Glutamatergic neuron (in vitro differentiated cells): ENCODE data around the gene PSEN2. TPM values are rescaled to one million over a fixed set of nuclear protein-coding genes. Genes with fewer than 3 reads are reported as not detected.

Source experiments
- DNase-seq: peaks from one replicate; pipeline ENCODE4 v3.0.0; 2022
- H3K27ac Mint-ChIP-seq: one replicate; pipeline ENCODE4 v1.8.0; 2020; ENCODE audit warnings: mild to moderate bottlenecking, mixed read lengths, inconsistent platforms; ENCODE audit not compliant: unreplicated experiment
- H3K27me3 Mint-ChIP-seq: one replicate; pipeline ENCODE4 v1.8.0; 2020; ENCODE audit warnings: mild to moderate bottlenecking, moderate library complexity, mixed read lengths, inconsistent platforms; ENCODE audit not compliant: unreplicated experiment
- H3K36me3 Mint-ChIP-seq: one replicate; pipeline ENCODE4 v1.8.0; 2020; ENCODE audit warnings: mild to moderate bottlenecking, mixed read lengths, inconsistent platforms; ENCODE audit not compliant: unreplicated experiment
- H3K4me1 Mint-ChIP-seq: one replicate; pipeline ENCODE4 v1.8.0; 2020; ENCODE audit warnings: mild to moderate bottlenecking, low read depth, mixed read lengths, inconsistent platforms; ENCODE audit not compliant: unreplicated experiment
- H3K4me3 Mint-ChIP-seq: one replicate; pipeline ENCODE4 v1.8.0; 2020; ENCODE audit warnings: mild to moderate bottlenecking, mixed read lengths, inconsistent platforms; ENCODE audit not compliant: unreplicated experiment
- H3K9me3 Mint-ChIP-seq: one replicate; pipeline ENCODE4 v1.8.0; 2020; ENCODE audit warnings: mild to moderate bottlenecking, moderate library complexity, mixed read lengths, inconsistent platforms; ENCODE audit not compliant: unreplicated experiment
- total RNA-seq: library from RNA; stranded (reverse); fragmentation: NEBNext Ultra II Directional; extraction: Animal tissue kit (Norgen Biotek cat#: 25700); gene quantifications from one replicate; pipeline ENCODE4 v1.2.1, GENCODE V29; 2021; ENCODE audit not compliant: unreplicated experiment
- TF ChIP-seq, protein P1 (sequence below): fragments of 200-600 bp; sonication (generic); IDR thresholded peaks from one replicate; pipeline ENCODE4 v1.5.0; 2021; ENCODE audit not compliant: partially characterized antibody, unreplicated experiment

The PSEN2 gene
- total RNA-seq, 1 donor from 2014 or later: 22.2 TPM

DNA sequence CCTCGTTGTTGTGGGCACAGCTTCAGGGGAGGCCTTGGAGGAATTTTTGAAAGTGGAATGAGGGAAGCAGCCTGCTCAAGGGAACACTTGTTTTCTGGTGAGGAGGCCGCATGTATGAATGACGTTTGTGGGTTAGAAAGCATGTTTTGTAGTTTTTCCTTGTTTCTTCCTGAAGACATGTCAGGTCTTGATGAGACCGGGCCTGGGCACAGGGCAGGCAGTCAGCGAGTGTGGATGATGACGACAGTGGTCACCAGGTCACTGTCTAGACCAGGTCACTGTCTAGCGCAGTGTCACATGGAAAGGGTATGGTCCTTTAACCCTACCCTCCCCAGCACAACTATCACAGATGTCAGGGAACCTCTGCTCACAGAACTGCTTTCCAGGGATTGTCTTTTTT is 7.3 kb downstream of the PSEN2 start:
- TF ChIP-seq, protein P1, sequence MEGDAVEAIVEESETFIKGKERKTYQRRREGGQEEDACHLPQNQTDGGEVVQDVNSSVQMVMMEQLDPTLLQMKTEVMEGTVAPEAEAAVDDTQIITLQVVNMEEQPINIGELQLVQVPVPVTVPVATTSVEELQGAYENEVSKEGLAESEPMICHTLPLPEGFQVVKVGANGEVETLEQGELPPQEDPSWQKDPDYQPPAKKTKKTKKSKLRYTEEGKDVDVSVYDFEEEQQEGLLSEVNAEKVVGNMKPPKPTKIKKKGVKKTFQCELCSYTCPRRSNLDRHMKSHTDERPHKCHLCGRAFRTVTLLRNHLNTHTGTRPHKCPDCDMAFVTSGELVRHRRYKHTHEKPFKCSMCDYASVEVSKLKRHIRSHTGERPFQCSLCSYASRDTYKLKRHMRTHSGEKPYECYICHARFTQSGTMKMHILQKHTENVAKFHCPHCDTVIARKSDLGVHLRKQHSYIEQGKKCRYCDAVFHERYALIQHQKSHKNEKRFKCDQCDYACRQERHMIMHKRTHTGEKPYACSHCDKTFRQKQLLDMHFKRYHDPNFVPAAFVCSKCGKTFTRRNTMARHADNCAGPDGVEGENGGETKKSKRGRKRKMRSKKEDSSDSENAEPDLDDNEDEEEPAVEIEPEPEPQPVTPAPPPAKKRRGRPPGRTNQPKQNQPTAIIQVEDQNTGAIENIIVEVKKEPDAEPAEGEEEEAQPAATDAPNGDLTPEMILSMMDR: no peak
- H3K36me3 Mint-ChIP-seq: peaks cover 12% of the 10 kb centered on the region
- peaks cover 11% of the 10 kb centered on the region for H3K27me3 Mint-ChIP-seq
- H3K4me1 Mint-ChIP-seq: peaks cover 35% of the 10 kb centered on the region
- no peak overlapping the region for H3K4me3 Mint-ChIP-seq
- no peak overlapping the region for H3K27ac Mint-ChIP-seq
- no peak for DNase-seq
- H3K9me3 Mint-ChIP-seq: peaks cover 7% of the 10 kb centered on the region

DNA sequence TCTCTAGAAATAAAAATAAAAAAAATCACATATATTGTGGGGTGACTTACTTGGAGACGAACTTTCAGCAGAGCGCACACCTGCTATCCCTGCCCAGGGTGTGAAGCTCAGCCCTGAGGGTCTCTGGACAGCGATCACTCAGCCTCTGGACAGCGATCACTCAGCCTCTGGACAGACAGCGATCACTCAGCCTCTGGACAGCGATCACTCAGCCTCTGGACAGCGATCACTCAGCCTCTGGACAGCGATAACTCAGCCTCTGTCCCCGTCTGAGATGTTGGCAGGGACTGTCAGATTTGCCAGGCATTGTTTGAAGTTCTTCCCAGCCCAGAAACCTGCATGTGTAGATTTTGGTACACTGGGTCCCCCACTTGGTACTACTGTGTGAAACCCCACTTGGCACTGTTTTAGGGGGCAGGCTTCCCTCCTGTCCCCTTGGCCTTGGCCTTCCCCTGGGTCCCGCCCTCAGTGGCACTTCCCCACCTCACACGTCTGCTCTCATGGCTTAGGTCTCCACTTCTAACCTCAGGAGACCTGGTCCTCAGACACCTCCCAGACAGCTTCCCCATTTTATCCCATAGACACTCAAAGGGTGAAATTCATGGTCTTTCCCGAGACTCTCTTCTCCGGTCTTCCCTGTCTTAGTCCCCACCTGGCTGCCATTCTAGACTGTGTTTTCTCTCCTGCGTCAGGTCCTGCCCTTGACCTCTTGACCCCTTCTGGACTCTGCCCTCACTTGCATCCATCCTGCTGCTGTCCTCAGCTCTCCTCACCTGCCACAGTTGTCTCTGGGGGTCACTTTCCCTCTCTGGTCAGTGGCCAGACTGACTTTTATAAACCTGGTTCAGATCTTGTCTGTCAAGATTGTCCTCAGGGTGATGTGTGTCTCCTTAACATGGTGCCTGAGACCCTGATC is 10.2 kb downstream of the PSEN2 start:
- TF ChIP-seq, protein P1: no peak
- Mint-ChIP-seq H3K27me3 (peaks cover 11% of the 10 kb centered on the region), H3K27ac (no peak overlapping the region), H3K4me1 (peaks cover 46% of the 10 kb centered on the region), H3K4me3 (no peak overlapping the region), H3K9me3 (peaks cover 7% of the 10 kb centered on the region), H3K36me3 (peaks cover 12% of the 10 kb centered on the region)
- DNase-seq: no peak

DNA sequence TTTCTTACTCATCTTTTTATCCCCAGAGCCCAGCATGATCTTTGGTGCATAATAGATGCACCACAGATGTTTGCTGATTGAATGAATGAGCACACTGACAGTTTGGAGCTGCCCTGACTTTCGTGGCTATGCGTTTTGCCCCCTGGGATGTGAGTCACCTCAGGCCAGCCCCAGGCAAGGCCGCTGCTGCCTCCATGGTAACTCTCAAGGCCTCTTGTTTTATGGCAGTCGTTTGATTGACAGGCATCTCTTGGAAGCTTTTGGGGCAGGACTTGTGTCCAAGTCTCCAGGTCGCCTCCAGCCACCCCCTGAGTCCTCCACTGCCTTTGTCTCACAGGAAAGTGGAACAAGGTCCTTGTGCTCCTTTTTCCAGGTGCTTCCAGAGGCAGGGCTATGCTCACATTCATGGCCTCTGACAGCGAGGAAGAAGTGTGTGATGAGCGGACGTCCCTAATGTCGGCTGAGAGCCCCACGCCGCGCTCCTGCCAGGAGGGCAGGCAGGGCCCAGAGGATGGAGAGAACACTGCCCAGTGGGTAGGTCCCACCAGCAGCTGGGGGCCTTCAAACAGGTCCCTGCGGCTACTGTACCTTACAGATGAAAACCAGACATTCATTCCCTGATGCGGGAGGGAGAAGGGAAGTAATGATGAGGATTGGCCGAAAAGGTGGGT is 11.2 kb downstream of the PSEN2 start:
- DNase-seq: no peak
- no peak overlapping the region for H3K4me3 Mint-ChIP-seq
- H3K27me3 Mint-ChIP-seq: peaks cover 16% of the 10 kb centered on the region
- TF ChIP-seq, protein P1: no peak
- H3K36me3 Mint-ChIP-seq: peaks cover 10% of the 10 kb centered on the region
- H3K9me3 Mint-ChIP-seq: peaks cover 11% of the 10 kb centered on the region
- peak overlapping the region; percentile 15 for H3K27ac Mint-ChIP-seq
- peaks cover 44% of the 10 kb centered on the region for H3K4me1 Mint-ChIP-seq

DNA sequence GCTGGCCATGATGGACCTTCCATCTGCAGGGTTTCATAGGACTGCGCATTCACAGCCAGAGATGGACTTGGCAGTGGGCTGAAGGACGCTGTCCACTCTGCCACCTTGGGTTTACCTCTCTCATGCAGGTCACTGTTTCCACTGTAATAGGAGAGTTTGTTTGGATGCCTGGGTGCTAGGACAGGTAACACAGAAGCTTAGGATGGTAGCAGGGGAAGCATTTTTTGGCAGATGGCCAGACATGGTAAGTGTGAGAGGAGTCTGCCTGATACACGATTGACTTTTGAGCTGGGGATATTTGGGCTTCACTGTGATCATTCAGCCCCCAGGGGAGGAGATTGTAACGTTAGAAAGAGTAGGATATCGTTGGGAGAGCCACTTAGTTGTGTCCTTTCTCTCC is 11.8 kb downstream of the PSEN2 start:
- Mint-ChIP-seq H3K36me3 (peaks cover 10% of the 10 kb centered on the region), H3K4me1 (peaks cover 40% of the 10 kb centered on the region), H3K27ac (no peak overlapping the region), H3K27me3 (peaks cover 16% of the 10 kb centered on the region), H3K9me3 (peaks cover 15% of the 10 kb centered on the region), H3K4me3 (no peak overlapping the region)
- TF ChIP-seq, protein P1: no peak
- no peak for DNase-seq
